Measurements from ENCODE around the gene SYTL1. TPM values are rescaled to one million over a fixed set of nuclear protein-coding genes. Genes with fewer than 3 reads are reported as not detected.

Gene SYTL1
- total RNA-seq, 1 experiment from 2014 or later = 75.9 TPM

DNA sequence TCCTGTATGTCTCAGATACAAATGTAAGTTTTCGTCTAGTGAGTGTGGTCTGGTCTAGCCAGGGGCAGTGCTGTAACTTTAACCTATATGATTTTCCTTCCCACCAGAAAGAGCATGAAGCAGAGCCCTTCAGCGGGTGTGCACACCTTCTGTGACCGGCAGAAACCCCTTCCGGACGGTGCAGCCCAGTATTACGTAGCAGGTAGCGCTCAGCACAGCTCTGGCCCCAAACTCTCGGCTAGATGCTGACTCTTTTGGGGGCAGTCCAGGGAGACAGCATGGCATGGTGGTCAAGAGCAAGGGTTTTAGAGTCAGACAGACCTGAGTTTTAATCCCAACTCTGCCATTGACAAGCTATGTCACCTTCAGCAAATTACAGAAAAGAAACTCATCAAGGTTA, 47.9 kb upstream of the SYTL1 start:
- Histone ChIP-seq H2AFZ (ENCODE audit: low read depth, low read length, poor library complexity, severe bottlenecking) (no peak overlapping the region), H3K4me3 (replicated peaks in 1 of 2; ENCODE audit: low read depth in 1 of 2, low read length in 2 of 2) (no peak overlapping the region), H3K9me2 (ENCODE audit: insufficient read depth) (no peaks in the 10 kb centered on the region), H3K79me2 (ENCODE audit: insufficient read depth, low read length) (no peaks in the 10 kb centered on the region), H3K4me1 (ENCODE audit: control insufficient read depth in 1 of 2, insufficient read depth in 2 of 2, low read length in 2 of 2) (peaks cover 0 to 9% of the 10 kb centered on the region in 2 experiments; a peak in 1 of 4 replicates), H3K4me2 (ENCODE audit: low read length) (no peak overlapping the region), H3K27me3 (ENCODE audit: insufficient read depth, low read length) (no peaks in the 10 kb centered on the region), H3K9ac (ENCODE audit: low read length) (no peak overlapping the region), H3K27ac (ENCODE audit: low read depth, low read length) (no peak overlapping the region), H4K20me1 (ENCODE audit: insufficient read depth) (no peaks in the 10 kb centered on the region), H3K9me3 (ENCODE audit: control insufficient read depth in 1 of 2, insufficient read depth in 1 of 2, low read depth in 1 of 2, low read length in 2 of 2) (no peaks in the 10 kb centered on the region), H3K36me3 (ENCODE audit: control insufficient read depth in 1 of 2, insufficient read depth in 2 of 2, low read length in 2 of 2) (no peaks in the 10 kb centered on the region)
- POLR2A ChIA-PET = interaction anchor here (1.0 kb wide), 1 partner anchor 97 kb away, joined by 3 read pairs; no protein-coding TSS in a partner anchor
- no peak for DNase-seq (ENCODE audit: low read depth, low spot score)
- intact Hi-C loops (cut with micrococcal nuclease) = no loop called here
- ATAC-seq = no peak
- BruUV-seq (replicated peaks) = no TSS peak
- CTCF ChIA-PET = interaction anchor here (0.9 to 3.7 kb wide), 3 partner anchors 13 to 101 kb away, joined by 4 to 32 read pairs (median 4); no protein-coding TSS in a partner anchor
- RAD21 ChIA-PET (ENCODE audit: low non-redundant PET in 1 of 2, low total read pairs in 2 of 2, uncharacterized antibody in 2 of 2, unreplicated experiment in 2 of 2) = no interaction called here
- TF ChIP-seq SRF (IDR thresholded peaks at IDR 0.05; ENCODE audit: low read depth) (no peak), CBX3 (IDR thresholded peaks at IDR 0.05; ENCODE audit: low read depth) (no peak), POLR2AphosphoS5 (IDR thresholded peaks at IDR 0.05; ENCODE audit: low read depth, low read length) (no peak), ZNF274 (IDR thresholded peaks at IDR 0.05; ENCODE audit: low read depth, low read length) (no peak), EGR1 (IDR thresholded peaks at IDR 0.05; ENCODE audit: low read depth) (no peak), TCF7L2 (IDR thresholded peaks at IDR 0.05; ENCODE audit: borderline replicate concordance, extremely low read depth, insufficient read depth, insufficient read length) (no peak)
- TF ChIP-seq, protein P1, sequence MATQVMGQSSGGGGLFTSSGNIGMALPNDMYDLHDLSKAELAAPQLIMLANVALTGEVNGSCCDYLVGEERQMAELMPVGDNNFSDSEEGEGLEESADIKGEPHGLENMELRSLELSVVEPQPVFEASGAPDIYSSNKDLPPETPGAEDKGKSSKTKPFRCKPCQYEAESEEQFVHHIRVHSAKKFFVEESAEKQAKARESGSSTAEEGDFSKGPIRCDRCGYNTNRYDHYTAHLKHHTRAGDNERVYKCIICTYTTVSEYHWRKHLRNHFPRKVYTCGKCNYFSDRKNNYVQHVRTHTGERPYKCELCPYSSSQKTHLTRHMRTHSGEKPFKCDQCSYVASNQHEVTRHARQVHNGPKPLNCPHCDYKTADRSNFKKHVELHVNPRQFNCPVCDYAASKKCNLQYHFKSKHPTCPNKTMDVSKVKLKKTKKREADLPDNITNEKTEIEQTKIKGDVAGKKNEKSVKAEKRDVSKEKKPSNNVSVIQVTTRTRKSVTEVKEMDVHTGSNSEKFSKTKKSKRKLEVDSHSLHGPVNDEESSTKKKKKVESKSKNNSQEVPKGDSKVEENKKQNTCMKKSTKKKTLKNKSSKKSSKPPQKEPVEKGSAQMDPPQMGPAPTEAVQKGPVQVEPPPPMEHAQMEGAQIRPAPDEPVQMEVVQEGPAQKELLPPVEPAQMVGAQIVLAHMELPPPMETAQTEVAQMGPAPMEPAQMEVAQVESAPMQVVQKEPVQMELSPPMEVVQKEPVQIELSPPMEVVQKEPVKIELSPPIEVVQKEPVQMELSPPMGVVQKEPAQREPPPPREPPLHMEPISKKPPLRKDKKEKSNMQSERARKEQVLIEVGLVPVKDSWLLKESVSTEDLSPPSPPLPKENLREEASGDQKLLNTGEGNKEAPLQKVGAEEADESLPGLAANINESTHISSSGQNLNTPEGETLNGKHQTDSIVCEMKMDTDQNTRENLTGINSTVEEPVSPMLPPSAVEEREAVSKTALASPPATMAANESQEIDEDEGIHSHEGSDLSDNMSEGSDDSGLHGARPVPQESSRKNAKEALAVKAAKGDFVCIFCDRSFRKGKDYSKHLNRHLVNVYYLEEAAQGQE (IDR thresholded peaks at IDR 0.05; ENCODE audit: low read depth) = no peak
